HG03469 (cell line): ENCODE measurements around the gene MAP3K10.
"Not testable (repeated sequence)": the region's sequence is repeated elsewhere in the genome, so short reads cannot be mapped to it uniquely, and the experiment has no call there.

ENCODE experiments used
- ATAC-seq: cut with Tn5 transposase; IDR thresholded peaks from one replicate; pipeline ENCODE4 v1.9.1; 2021; ENCODE audit warnings: mild to moderate bottlenecking, moderate library complexity, moderate number of reproducible peaks; ENCODE audit not compliant: unreplicated experiment

The MAP3K10 gene

DNA sequence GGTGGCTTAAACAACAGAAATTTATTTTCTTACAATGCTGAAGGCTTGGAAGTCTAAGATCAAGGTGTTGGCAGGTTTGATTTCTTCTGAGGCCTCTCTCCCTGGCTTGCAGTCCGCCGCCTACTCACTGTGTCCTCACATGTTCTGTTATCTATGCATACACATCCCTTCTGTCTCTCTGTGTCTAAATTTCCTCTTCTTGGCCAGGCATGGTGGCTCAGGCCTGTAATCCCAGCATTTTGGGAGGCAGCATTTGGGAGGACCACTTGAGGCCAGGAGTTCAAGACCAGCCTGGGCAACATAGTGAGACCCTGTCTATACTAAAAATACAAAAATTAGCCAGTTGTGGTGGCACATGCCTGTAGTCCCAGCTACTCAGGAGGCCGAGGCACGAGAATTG lies 19.9 kb upstream of the MAP3K10 start:
- not testable (repeated sequence) for ATAC-seq

DNA sequence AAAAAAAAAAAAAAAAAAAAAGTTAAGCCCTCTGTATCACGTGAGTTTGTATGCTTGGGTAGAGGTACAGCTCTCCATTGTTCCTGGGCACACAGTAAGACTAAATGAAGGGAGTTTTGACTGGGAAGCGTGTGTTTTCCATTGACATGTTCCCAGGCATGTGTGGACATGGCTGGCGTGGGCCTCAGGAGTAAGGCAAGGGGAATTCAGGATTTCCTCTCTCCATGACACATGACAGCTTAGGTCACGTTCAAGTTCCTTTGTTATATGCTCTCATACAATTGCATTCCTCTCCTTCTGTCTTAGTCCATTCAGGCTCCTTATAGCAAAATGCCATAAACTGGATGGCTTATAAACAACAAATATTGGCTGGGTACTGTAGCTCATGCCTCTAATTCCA lies 17.1 kb upstream of the MAP3K10 start:
- ATAC-seq: no peak

GRCh38 chr19:40175820-40176219 lies 15.4 kb upstream of the MAP3K10 start:
- ATAC-seq: no peak

DNA sequence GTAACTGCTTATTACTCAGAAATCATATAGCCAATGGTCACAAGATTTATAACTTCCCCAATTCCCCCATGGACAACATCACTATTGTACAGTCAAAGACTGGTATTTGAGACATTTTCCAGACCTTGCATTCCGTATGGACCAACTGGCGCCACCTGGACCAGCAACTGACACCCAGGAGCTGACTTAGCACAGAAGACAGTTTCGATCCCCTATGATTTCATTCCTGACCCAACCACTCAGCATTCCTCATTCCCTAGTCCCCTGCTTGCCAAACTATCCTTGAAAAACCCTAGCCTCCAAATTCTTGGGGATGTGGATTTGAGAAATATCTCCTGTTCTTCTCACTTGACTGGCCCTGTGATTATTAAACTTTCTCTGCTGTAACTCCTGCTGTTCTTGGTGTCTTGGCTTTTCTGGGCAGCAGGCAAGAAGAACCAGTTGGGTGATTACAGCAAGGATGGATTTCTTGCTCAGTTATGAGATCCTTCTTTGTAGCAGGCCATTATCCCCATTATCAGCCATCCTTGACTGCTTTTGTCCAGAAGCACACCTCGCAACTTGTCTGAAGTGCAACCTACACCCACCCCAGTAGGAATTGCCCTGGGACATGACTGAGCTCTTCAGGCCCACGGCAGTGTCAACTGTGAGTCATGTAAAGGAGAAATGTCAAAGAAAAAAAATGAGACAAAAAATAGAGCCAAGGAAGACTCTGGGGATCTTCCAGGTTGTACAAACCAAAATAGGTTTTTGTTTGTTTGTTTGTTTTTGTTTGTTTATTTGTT lies 13.7 kb upstream of the MAP3K10 start:
- no peak for ATAC-seq

DNA sequence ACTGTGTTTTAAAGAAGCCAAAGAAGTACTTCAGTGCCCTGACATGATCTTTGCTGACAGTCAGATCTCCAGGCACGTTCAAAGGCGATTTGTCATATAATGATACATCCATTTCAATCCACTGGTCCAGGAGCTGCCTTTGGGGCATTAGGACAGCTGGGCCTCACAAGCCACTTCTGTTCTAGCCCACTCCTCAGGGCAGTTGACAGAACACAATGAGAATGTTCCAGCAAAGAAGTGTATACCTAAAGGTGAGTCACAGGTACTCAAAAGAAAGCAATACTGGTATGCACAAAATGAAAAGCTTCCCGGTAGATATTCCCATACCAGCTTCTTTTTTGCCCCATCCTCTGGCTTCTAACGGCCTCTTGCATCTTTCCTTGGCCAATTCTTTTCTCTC lies 12.5 kb upstream of the MAP3K10 start:
- no peak for ATAC-seq

DNA sequence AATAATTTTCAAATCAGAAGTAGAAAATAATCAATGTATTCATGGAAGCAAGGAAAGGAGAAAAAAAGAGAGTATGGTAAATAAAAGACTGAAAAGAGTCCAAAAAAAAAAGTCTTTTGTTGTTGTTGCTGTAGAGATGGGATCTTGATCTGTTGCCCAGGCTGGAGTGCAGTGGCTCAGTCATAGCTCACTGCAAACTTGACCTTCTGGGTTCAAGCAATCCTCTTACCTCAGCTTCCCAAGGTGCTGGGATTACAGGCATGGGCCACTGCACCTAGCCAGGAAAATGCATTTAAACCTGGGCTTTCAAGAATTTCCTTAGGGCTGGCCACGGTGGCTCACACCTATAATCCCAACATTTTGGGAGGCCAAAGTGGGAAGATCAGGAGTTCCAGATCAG lies 7.0 kb upstream of the MAP3K10 start:
- no peak for ATAC-seq

GRCh38 chr19:40191836-40192646 lies 815 bp downstream of the MAP3K10 start:
- no peak for ATAC-seq

DNA sequence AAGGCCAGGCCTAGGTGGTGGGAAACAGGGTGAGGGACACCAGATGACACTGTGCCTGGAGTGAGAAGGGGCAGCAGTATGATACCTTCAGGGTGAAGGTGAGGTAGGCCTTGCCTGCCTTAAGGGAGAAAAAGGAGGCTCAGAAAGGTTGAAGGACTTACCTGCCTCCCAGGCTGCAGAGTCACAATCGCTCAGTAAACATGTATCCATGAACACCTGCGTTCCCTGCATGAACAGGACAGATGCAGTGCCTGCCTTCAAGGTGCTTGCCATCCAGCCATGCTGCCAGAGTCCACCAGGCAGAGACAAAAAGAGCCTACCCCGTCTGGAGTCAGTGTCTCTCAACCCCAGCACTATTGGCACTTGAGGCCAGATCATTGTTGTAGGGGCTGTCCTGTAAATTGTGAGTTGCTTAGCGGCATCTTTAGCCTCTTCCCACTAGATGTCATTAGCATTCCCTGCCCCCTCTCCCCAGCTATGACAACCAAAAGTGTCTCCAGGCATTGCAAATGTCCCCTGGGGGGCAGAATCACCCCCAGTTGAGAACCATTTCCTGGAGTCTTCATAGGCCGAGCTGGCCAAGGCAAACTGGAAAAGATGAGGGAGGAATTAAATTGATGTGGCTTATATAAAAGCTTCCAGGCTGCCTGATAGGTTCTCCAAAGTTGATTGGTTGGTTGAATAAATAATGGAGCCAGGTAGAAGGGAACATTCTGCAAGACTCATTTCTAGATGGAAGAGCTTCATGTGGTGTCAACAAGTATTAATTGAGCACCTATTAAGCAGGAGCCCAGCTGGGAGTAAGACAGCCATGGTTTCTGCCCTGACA lies 1.7 kb downstream of the MAP3K10 start:
- ATAC-seq: no peak

- ATAC-seq: no peak
These were observed 2.3 kb downstream of the MAP3K10 start for GRCh38 chr19:40193587-40193849.

DNA sequence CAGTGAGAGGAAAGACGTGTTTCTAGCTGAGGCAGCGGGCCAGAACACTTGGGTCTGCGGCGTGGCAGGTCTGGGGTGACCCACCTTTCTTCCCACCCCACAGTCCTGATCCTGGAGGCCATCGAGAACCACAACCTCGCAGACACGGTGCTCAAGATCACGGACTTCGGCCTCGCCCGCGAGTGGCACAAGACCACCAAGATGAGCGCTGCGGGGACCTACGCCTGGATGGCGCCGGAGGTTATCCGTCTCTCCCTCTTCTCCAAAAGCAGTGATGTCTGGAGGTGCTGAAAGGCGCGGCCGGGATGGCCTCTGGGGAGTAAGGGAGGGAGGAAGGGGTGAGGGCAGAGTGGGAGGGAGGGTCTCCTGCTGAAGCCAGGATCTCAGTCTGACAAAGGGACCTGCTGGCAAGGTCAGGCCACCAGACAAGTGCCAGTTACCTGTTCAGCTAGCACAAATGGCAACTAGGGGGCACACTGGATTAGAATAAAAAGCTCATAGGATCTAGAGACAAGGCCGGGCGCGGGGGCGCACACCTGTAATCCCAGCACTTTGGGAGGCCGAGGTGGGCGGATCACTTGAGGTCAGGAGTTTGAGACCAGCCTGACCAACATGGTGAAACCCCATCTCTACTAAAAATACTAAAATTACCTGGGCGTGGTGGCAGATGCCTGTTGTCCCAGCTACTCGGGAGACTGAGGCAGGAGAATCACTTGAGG lies 7.2 kb downstream of the MAP3K10 start:
- no peak for ATAC-seq

GRCh38 chr19:40200341-40201099 lies 9.3 kb downstream of the MAP3K10 start:
- no peak for ATAC-seq

DNA sequence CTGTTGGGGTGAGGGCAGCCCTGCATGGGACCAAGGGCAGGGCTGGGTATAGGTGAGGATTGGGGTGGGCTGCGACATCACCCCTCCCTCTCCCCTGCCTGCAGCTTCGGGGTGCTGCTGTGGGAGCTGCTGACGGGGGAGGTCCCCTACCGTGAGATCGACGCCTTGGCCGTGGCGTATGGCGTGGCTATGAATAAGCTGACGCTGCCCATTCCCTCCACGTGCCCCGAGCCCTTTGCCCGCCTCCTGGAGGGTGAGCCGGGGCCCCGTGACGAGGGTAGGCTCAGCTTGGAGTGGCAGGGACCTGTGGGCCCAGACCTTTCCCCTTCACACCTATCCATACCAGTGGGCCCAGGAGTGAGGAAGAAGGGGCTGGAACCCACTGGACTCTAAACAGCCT lies 13.2 kb downstream of the MAP3K10 start:
- ATAC-seq: no peak

- no peak for ATAC-seq
These were observed 14.5 kb downstream of the MAP3K10 start for GRCh38 chr19:40205760-40206159.

GRCh38 chr19:40208602-40209001 lies 17.4 kb downstream of the MAP3K10 start:
- no peak for ATAC-seq

GRCh38 chr19:40210889-40211288 lies 19.7 kb downstream of the MAP3K10 start:
- no peak for ATAC-seq

- no peak for ATAC-seq
These were observed 22.1 kb downstream of the MAP3K10 start for GRCh38 chr19:40213251-40213829.

GRCh38 chr19:40213882-40214570 lies 22.8 kb downstream of the MAP3K10 start:
- ATAC-seq: no peak

DNA sequence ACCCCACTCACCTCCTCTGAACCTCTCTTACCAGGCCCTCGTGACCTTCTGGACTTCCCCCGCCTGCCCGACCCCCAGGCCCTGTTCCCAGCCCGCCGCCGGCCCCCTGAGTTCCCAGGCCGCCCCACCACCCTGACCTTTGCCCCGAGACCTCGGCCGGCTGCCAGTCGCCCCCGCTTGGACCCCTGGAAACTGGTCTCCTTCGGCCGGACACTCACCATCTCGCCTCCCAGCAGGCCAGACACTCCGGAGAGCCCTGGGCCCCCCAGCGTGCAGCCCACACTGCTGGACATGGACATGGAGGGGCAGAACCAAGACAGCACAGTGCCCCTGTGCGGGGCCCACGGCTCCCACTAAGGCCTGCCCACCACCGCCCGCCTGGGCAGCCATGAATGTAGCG lies 23.7 kb downstream of the MAP3K10 start:
- no peak for ATAC-seq

GRCh38 chr19:40216013-40216776 lies 25.0 kb downstream of the MAP3K10 start:
- ATAC-seq: no peak
